Upper lobe of left lung (tissue), 4 donors: ENCODE results near the gene DNAJC12.

Experiments
- POLR2A ChIP-seq, 4 donors: fragments of 450-650 bp; IDR thresholded peaks; one replicate each; pipeline ENCODE4 v1.5.1; 2016 to 2017; ENCODE audit warnings: antibody characterized with exemption in 4 of 4, mild to moderate bottlenecking in 2 of 4
- POLR2AphosphoS5 ChIP-seq, 2 donors: sonication (generic); formaldehyde crosslinking; IDR thresholded peaks; one replicate each; pipeline ENCODE4 v1.5.1; 2017; ENCODE audit warnings: antibody characterized with exemption in 2 of 2
- TF ChIP-seq, protein P1 (sequence below), 6 experiments: fragments of 450-650 bp in 4 of 6; fragments of 200-600 bp in 2 of 6; sonication (generic) in 2 of 6; IDR thresholded peaks; one replicate each; pipeline ENCODE4 v1.5.1; 2016 to 2019; ENCODE audit warnings: antibody characterized with exemption in 6 of 6

DNA sequence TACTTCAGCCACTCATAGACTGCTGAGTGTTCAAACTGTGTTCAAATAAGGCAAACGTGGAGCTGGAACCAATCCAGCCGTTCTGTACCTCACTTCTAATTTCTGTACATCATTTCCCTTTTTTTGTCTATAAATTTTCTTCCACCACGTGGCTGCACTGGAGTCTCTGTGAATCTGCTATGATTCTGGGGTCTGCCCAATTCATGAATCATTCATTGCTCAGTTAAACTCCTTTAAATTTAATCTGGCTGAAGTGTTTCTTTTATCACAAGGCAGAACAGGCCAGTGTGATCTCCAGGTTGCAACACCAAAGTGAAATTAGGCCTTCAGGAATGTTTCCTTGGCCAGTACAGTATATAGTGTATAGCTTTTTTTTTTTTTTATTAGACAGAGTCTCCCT is 53.5 kb downstream of the DNAJC12 start:
- no peak for TF ChIP-seq POLR2A (IDR thresholded peaks at IDR 0.05)
- TF ChIP-seq, protein P1, sequence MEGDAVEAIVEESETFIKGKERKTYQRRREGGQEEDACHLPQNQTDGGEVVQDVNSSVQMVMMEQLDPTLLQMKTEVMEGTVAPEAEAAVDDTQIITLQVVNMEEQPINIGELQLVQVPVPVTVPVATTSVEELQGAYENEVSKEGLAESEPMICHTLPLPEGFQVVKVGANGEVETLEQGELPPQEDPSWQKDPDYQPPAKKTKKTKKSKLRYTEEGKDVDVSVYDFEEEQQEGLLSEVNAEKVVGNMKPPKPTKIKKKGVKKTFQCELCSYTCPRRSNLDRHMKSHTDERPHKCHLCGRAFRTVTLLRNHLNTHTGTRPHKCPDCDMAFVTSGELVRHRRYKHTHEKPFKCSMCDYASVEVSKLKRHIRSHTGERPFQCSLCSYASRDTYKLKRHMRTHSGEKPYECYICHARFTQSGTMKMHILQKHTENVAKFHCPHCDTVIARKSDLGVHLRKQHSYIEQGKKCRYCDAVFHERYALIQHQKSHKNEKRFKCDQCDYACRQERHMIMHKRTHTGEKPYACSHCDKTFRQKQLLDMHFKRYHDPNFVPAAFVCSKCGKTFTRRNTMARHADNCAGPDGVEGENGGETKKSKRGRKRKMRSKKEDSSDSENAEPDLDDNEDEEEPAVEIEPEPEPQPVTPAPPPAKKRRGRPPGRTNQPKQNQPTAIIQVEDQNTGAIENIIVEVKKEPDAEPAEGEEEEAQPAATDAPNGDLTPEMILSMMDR (IDR thresholded peaks at IDR 0.05), result no peak
- TF ChIP-seq POLR2AphosphoS5 (IDR thresholded peaks at IDR 0.05), result no peak
